Gastroesophageal sphincter (tissue), 4 donors: ENCODE results near the gene DNM3. TPM values are rescaled to one million over a fixed set of nuclear protein-coding genes. Genes with fewer than 3 reads are reported as not detected.

Experiments used
- ATAC-seq: fragments of 150-250 bp; one replicate; pipeline ENCODE4 v1.9.1; 2016; ENCODE audit warnings: mild to moderate bottlenecking, moderate library complexity
- H3K27ac ChIP-seq, 4 donors: fragments of 200-600 bp; sonication (generic) in 3 of 4; 1 replicate in 3 of 4; 2 replicates in 1 of 4; pipeline ENCODE4 v1.5.1; 2016 to 2019
- H3K27me3 ChIP-seq: fragments of 200-600 bp; sonication (generic); one replicate; pipeline ENCODE4 v1.5.1; 2019
- H3K36me3 ChIP-seq, 2 donors: fragments of 200-600 bp; sonication (generic); one replicate each; pipeline ENCODE4 v1.5.1; 2019; ENCODE audit warnings: control low read depth in 1 of 2
- H3K4me1 ChIP-seq, 3 donors: fragments of 200-600 bp; sonication (generic); 1 replicate in 2 of 3; 2 replicates in 1 of 3; pipeline ENCODE4 v1.5.1; 2016 to 2019; ENCODE audit warnings: control low read depth in 2 of 3
- H3K4me3 ChIP-seq, 2 donors: fragments of 200-600 bp; sonication (generic); one replicate each; pipeline ENCODE4 v1.5.1; 2019; ENCODE audit warnings: mild to moderate bottlenecking in 1 of 2, moderate library complexity in 1 of 2
- H3K9me3 ChIP-seq, 3 donors: fragments of 200-600 bp; sonication (generic); one replicate each; pipeline ENCODE4 v1.5.1; 2017 to 2019; ENCODE audit warnings: control low read depth in 2 of 3
- EP300 ChIP-seq: sonication (generic); formaldehyde crosslinking; IDR thresholded peaks from one replicate; pipeline ENCODE4 v1.6.1; 2017; ENCODE audit warnings: antibody characterized with exemption, mild to moderate bottlenecking
- POLR2A ChIP-seq, 2 donors: fragments of 450-650 bp; IDR thresholded peaks; one replicate each; pipeline ENCODE4 v1.6.1; 2017; ENCODE audit warnings: antibody characterized with exemption in 2 of 2, mild to moderate bottlenecking in 2 of 2, moderate library complexity in 1 of 2
- POLR2AphosphoS5 ChIP-seq: sonication (generic); formaldehyde crosslinking; IDR thresholded peaks from one replicate; pipeline ENCODE4 v1.6.1; 2017; ENCODE audit warnings: antibody characterized with exemption
- WGBS, 2 donors: methylation state at CpG; one replicate each; pipeline ENCODE4 v1.1.5; 2018; ENCODE audit warnings: low coverage in 1 of 2; 5-methylcytosine and 5-hydroxymethylcytosine counted together
- total RNA-seq, 4 donors: library from RNA; depleted of rRNA; stranded (reverse); fragments of >200 nt; gene quantifications; one replicate each; pipeline ENCODE4 v1.1.0, GENCODE V29; 2016
- TF ChIP-seq, protein P1 (sequence below), 4 experiments: fragments of 200-600 bp in 2 of 4; fragments of 450-650 bp in 2 of 4; sonication (generic) in 1 of 4; IDR thresholded peaks; one replicate each; pipeline ENCODE4 v1.5.1; 2017 to 2019; ENCODE audit warnings: antibody characterized with exemption in 4 of 4, mild to moderate bottlenecking in 2 of 4, moderate library complexity in 2 of 4

DNM3 gene
- total RNA-seq, 4 donors from 2014 or later, result 1.9 to 5.0 (median 3.9) TPM

- WGBS, 2 donors, result 79 to 83% methylated on average over 2 of the region's 2 CpGs
- H3K9me3 ChIP-seq, result no peaks in the 10 kb centered on the region
- TF ChIP-seq EP300, result no peak
- TF ChIP-seq POLR2A (IDR thresholded peaks at IDR 0.05), result no peak
- TF ChIP-seq POLR2AphosphoS5, result no peak
- TF ChIP-seq, protein P1, sequence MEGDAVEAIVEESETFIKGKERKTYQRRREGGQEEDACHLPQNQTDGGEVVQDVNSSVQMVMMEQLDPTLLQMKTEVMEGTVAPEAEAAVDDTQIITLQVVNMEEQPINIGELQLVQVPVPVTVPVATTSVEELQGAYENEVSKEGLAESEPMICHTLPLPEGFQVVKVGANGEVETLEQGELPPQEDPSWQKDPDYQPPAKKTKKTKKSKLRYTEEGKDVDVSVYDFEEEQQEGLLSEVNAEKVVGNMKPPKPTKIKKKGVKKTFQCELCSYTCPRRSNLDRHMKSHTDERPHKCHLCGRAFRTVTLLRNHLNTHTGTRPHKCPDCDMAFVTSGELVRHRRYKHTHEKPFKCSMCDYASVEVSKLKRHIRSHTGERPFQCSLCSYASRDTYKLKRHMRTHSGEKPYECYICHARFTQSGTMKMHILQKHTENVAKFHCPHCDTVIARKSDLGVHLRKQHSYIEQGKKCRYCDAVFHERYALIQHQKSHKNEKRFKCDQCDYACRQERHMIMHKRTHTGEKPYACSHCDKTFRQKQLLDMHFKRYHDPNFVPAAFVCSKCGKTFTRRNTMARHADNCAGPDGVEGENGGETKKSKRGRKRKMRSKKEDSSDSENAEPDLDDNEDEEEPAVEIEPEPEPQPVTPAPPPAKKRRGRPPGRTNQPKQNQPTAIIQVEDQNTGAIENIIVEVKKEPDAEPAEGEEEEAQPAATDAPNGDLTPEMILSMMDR (IDR thresholded peaks at IDR 0.05), result no peak
- no peaks in the 10 kb centered on the region for H3K36me3 ChIP-seq
- no peaks in the 10 kb centered on the region for H3K27me3 ChIP-seq
- H3K4me1 ChIP-seq, result no peaks in the 10 kb centered on the region
- no peak for ATAC-seq
- no peak overlapping the region for H3K27ac ChIP-seq
- H3K4me3 ChIP-seq, result no peak overlapping the region
Measured at GRCh38 chr1:172220376-172220775, 379.1 kb downstream of the DNM3 start.

GRCh38 chr1:172221436-172221835 is 380.1 kb downstream of the DNM3 start:
- no peaks in the 10 kb centered on the region for H3K27me3 ChIP-seq
- 70 to 100% methylated on average over 2 of the region's 2 CpGs for WGBS, 2 donors
- no peak for ATAC-seq
- TF ChIP-seq, protein P1 (IDR thresholded peaks at IDR 0.05), result no peak
- TF ChIP-seq EP300 (no peak), POLR2A (IDR thresholded peaks at IDR 0.05) (no peak), POLR2AphosphoS5 (no peak)
- H3K9me3 ChIP-seq, result no peaks in the 10 kb centered on the region
- no peaks in the 10 kb centered on the region for H3K4me1 ChIP-seq
- no peak overlapping the region for H3K4me3 ChIP-seq
- H3K36me3 ChIP-seq, result no peaks in the 10 kb centered on the region
- H3K27ac ChIP-seq, result no peak overlapping the region

- no peak overlapping the region for H3K4me3 ChIP-seq
- 100% methylated on average over 1 to 2 of the region's 3 CpGs for WGBS, 2 donors
- H3K36me3 ChIP-seq, result no peaks in the 10 kb centered on the region
- H3K27me3 ChIP-seq, result no peaks in the 10 kb centered on the region
- H3K4me1 ChIP-seq, result no peaks in the 10 kb centered on the region
- no peak overlapping the region for H3K27ac ChIP-seq
- TF ChIP-seq, protein P1 (IDR thresholded peaks at IDR 0.05), result no peak
- no peak for TF ChIP-seq EP300
- no peak for TF ChIP-seq POLR2AphosphoS5
- no peak for TF ChIP-seq POLR2A (IDR thresholded peaks at IDR 0.05)
- no peaks in the 10 kb centered on the region for H3K9me3 ChIP-seq
- no peak for ATAC-seq
Measured at GRCh38 chr1:172224871-172225270, 383.6 kb downstream of the DNM3 start.

DNA sequence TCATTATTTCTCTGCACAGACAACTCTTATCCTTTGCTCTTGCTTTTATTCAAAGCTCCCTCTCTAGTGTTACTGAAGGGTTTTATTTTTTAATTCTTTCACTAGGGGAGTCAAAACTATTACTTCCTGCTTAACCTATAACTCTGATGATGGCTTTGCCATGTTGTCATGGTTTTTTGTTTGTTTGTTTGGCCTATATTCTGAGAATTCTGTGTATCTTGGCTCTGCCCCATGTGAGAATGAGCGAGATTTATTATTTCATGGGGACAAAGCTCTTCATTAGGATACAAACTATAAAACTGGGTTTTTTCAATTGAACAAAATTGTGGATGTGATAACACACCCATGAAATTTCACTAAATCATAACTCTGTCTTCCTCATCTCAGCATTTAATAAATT is 388.6 kb downstream of the DNM3 start:
- no peak for ATAC-seq
- no peaks in the 10 kb centered on the region for H3K9me3 ChIP-seq
- no peak for TF ChIP-seq POLR2A (IDR thresholded peaks at IDR 0.05)
- no peak for TF ChIP-seq EP300
- no peak for TF ChIP-seq POLR2AphosphoS5
- TF ChIP-seq, protein P1 (IDR thresholded peaks at IDR 0.05), result no peak
- no peak overlapping the region for H3K27ac ChIP-seq
- WGBS, 2 donors, result 80 to 100% methylated on average over 1 of the region's 1 CpG
- no peaks in the 10 kb centered on the region for H3K36me3 ChIP-seq
- H3K4me3 ChIP-seq, result no peak overlapping the region
- H3K4me1 ChIP-seq, result no peaks in the 10 kb centered on the region
- no peaks in the 10 kb centered on the region for H3K27me3 ChIP-seq

- 92 to 94% methylated on average over 2 of the region's 2 CpGs for WGBS, 2 donors
Measured at GRCh38 chr1:172230526-172230925, 389.2 kb downstream of the DNM3 start.

More at GRCh38 chr1:172230526-172230925, 389.2 kb downstream of the DNM3 start:
- Histone ChIP-seq H3K4me3 (no peak overlapping the region), H3K27me3 (no peaks in the 10 kb centered on the region), H3K27ac (no peak overlapping the region), H3K4me1 (no peaks in the 10 kb centered on the region), H3K9me3 (no peaks in the 10 kb centered on the region), H3K36me3 (no peaks in the 10 kb centered on the region)
- ATAC-seq, result no peak
- TF ChIP-seq, protein P1 (IDR thresholded peaks at IDR 0.05), result no peak
- TF ChIP-seq EP300, result no peak
- no peak for TF ChIP-seq POLR2AphosphoS5
- no peak for TF ChIP-seq POLR2A (IDR thresholded peaks at IDR 0.05)
